ENCODE results near the gene FASN. TPM values are rescaled to one million over a fixed set of nuclear protein-coding genes. Genes with fewer than 3 reads are reported as not detected.
A peak's percentile ranks its signal among the peaks of the same experiment; 100 is the strongest.

FASN gene
- total and polyA plus RNA-seq, 2 of the 13 experiments (the other 11 are each of a cell fraction or from before 2014, with no cell fraction given), result 51.7 to 101 TPM

DNA sequence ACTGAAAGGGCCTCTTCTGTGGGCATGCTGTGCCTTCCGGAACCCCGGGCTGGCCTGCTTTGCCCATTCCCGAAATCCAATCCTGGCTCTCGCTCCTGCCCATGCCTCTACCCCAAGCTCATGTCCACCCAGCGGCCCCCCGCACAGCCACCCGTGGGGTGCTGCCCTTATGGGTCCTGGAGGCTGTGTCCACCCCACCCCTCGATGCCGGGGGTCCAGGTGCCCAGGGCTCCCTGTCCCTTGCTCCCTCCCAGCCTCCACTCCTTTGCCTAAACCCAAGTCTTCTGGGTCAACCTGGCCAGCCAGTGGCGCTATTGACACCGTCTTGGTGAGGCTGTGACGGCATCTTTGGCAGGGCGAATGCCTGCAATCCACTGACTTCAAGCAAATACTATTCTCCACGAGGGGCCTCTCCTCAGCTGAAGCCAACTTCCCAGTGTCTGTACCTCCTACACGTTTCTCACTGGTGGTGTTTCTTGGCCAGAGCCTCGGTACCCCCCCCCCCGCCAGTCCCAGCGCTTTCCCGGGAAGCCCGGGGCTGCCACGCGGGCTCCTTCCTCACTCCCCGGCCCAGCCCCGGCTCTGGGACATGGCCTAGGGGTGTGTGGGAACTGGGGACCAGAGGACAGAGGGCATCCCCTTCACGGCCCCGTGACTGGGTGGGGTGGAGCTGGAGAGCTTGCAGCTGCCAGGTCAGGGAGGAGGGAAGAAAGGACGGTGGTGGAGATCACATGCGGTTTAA lies 20.2 kb downstream of the FASN start (continued):
- TF ChIP-seq, protein P1, sequence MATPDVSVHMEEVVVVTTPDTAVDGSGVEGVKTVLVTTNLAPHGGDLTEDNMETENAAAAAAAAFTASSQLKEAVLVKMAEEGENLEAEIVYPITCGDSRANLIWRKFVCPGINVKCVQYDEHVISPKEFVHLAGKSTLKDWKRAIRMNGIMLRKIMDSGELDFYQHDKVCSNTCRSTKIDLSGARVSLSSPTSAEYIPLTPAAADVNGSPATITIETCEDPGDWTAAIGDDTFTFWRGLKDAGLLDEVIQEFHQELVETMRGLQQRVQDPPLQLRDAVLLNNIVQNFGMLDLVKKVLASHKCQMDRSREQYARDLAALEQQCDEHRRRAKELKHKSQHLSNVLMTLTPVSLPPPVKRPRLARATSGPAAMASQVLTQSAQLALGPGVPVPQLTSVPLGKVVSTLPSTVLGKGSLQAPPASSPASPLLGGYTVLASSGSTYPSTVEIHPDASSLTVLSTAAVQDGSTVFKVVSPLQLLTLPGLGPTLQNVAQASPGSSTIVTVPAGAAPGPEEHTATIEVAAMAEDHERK (CRISPR knock-in tag; IDR thresholded peaks at IDR 0.05; ENCODE audit: low read depth), result no peak
- no peak for TF ChIP-seq NAIF1 (CRISPR knock-in tag; IDR thresholded peaks at IDR 0.05; ENCODE audit: borderline replicate concordance)
- no peak for TF ChIP-seq CEBPG (CRISPR knock-in tag; IDR thresholded peaks at IDR 0.05)
- TF ChIP-seq FOXA3 (CRISPR knock-in tag; IDR thresholded peaks at IDR 0.05), result no peak
- no peak for TF ChIP-seq ZNF354B (CRISPR knock-in tag; IDR thresholded peaks at IDR 0.05)
- no peak for TF ChIP-seq MYC (CRISPR knock-in tag; IDR thresholded peaks at IDR 0.05; ENCODE audit: borderline replicate concordance)
- no peak for TF ChIP-seq DMAP1 (CRISPR knock-in tag; IDR thresholded peaks at IDR 0.05)
- 0 out of 2 replicates have a peak, but pooled peaks have one; percentile 39 for TF ChIP-seq ZNF235 (CRISPR knock-in tag; IDR thresholded peaks at IDR 0.05; ENCODE audit: borderline replicate concordance)
- TF ChIP-seq, protein P2, sequence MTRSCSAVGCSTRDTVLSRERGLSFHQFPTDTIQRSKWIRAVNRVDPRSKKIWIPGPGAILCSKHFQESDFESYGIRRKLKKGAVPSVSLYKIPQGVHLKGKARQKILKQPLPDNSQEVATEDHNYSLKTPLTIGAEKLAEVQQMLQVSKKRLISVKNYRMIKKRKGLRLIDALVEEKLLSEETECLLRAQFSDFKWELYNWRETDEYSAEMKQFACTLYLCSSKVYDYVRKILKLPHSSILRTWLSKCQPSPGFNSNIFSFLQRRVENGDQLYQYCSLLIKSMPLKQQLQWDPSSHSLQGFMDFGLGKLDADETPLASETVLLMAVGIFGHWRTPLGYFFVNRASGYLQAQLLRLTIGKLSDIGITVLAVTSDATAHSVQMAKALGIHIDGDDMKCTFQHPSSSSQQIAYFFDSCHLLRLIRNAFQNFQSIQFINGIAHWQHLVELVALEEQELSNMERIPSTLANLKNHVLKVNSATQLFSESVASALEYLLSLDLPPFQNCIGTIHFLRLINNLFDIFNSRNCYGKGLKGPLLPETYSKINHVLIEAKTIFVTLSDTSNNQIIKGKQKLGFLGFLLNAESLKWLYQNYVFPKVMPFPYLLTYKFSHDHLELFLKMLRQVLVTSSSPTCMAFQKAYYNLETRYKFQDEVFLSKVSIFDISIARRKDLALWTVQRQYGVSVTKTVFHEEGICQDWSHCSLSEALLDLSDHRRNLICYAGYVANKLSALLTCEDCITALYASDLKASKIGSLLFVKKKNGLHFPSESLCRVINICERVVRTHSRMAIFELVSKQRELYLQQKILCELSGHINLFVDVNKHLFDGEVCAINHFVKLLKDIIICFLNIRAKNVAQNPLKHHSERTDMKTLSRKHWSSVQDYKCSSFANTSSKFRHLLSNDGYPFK (CRISPR knock-in tag; IDR thresholded peaks at IDR 0.05; ENCODE audit: borderline replicate concordance), result no peak
- no peak for TF ChIP-seq ZNF558 (CRISPR knock-in tag; IDR thresholded peaks at IDR 0.05; ENCODE audit: borderline replicate concordance)
- TF ChIP-seq ZNF441 (CRISPR knock-in tag; IDR thresholded peaks at IDR 0.05; ENCODE audit: borderline replicate concordance), result no peak
- TF ChIP-seq, protein P3, sequence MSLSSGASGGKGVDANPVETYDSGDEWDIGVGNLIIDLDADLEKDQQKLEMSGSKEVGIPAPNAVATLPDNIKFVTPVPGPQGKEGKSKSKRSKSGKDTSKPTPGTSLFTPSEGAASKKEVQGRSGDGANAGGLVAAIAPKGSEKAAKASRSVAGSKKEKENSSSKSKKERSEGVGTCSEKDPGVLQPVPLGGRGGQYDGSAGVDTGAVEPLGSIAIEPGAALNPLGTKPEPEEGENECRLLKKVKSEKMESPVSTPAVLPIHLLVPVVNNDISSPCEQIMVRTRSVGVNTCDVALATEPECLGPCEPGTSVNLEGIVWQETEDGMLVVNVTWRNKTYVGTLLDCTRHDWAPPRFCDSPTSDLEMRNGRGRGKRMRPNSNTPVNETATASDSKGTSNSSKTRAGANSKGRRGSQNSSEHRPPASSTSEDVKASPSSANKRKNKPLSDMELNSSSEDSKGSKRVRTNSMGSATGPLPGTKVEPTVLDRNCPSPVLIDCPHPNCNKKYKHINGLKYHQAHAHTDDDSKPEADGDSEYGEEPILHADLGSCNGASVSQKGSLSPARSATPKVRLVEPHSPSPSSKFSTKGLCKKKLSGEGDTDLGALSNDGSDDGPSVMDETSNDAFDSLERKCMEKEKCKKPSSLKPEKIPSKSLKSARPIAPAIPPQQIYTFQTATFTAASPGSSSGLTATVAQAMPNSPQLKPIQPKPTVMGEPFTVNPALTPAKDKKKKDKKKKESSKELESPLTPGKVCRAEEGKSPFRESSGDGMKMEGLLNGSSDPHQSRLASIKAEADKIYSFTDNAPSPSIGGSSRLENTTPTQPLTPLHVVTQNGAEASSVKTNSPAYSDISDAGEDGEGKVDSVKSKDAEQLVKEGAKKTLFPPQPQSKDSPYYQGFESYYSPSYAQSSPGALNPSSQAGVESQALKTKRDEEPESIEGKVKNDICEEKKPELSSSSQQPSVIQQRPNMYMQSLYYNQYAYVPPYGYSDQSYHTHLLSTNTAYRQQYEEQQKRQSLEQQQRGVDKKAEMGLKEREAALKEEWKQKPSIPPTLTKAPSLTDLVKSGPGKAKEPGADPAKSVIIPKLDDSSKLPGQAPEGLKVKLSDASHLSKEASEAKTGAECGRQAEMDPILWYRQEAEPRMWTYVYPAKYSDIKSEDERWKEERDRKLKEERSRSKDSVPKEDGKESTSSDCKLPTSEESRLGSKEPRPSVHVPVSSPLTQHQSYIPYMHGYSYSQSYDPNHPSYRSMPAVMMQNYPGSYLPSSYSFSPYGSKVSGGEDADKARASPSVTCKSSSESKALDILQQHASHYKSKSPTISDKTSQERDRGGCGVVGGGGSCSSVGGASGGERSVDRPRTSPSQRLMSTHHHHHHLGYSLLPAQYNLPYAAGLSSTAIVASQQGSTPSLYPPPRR (CRISPR knock-in tag; IDR thresholded peaks at IDR 0.05; ENCODE audit: borderline replicate concordance), result no peak
- no peak for TF ChIP-seq TCF7L2 (IDR thresholded peaks at IDR 0.05; ENCODE audit: low read depth, low read length)
- TF ChIP-seq PAF1 (CRISPR knock-in tag; IDR thresholded peaks at IDR 0.05), result peak; percentile 78
- TF ChIP-seq MTF2 (CRISPR knock-in tag; IDR thresholded peaks at IDR 0.05; ENCODE audit: borderline replicate concordance), result no peak
- 0 out of 2 replicates have a peak, but pooled peaks have one; percentile 30 for TF ChIP-seq ZFP36L1 (CRISPR knock-in tag; IDR thresholded peaks at IDR 0.05)
- TF ChIP-seq ZNF788 (CRISPR knock-in tag; IDR thresholded peaks at IDR 0.05; ENCODE audit: borderline replicate concordance), result no peak
- 0 out of 2 replicates have a peak, but pooled peaks have one; percentile 29 for TF ChIP-seq ZMAT3 (CRISPR knock-in tag; conservative IDR thresholded peaks at IDR 0.05)
- TF ChIP-seq, protein P4, sequence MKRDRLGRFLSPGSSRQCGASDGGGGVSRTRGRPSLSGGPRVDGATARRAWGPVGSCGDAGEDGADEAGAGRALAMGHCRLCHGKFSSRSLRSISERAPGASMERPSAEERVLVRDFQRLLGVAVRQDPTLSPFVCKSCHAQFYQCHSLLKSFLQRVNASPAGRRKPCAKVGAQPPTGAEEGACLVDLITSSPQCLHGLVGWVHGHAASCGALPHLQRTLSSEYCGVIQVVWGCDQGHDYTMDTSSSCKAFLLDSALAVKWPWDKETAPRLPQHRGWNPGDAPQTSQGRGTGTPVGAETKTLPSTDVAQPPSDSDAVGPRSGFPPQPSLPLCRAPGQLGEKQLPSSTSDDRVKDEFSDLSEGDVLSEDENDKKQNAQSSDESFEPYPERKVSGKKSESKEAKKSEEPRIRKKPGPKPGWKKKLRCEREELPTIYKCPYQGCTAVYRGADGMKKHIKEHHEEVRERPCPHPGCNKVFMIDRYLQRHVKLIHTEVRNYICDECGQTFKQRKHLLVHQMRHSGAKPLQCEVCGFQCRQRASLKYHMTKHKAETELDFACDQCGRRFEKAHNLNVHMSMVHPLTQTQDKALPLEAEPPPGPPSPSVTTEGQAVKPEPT (CRISPR knock-in tag; IDR thresholded peaks at IDR 0.05; ENCODE audit: low read depth), result no peak

Data from HepG2 (cell line).